Esophagus squamous epithelium (tissue), 5 donors: Measurements from ENCODE around the gene MGMT. TPM values are rescaled to one million over a fixed set of nuclear protein-coding genes. Genes with fewer than 3 reads are reported as not detected.

ENCODE experiments used
- DNase-seq: peaks from one replicate; lab custom pipeline; 2025; lab: John Stamatoyannopoulos, UW
- H3K27ac ChIP-seq, 4 donors: fragments of 200-600 bp; sonication (generic); one replicate each; pipeline ENCODE4 v1.5.1; 2016 to 2019; ENCODE audit warnings: mild to moderate bottlenecking in 1 of 4
- H3K27me3 ChIP-seq, 4 donors: fragments of 200-600 bp; sonication (generic); 1 replicate in 3 of 4; 2 replicates in 1 of 4; pipeline versions ENCODE4 v1.5.1 to v1.6.0; 2017 to 2021; ENCODE audit warnings: antibody characterized with exemption in 1 of 4
- H3K36me3 ChIP-seq, 3 donors: fragments of 200-600 bp; sonication (generic); one replicate each; pipeline ENCODE4 v1.5.1; 2016 to 2019
- H3K4me1 ChIP-seq, 3 donors: fragments of 200-600 bp; sonication (generic); one replicate each; pipeline ENCODE4 v1.5.1; 2017 to 2019
- H3K4me3 ChIP-seq, 4 donors: fragments of 200-600 bp; sonication (generic); 1 replicate in 3 of 4; 2 replicates in 1 of 4; pipeline ENCODE4 v1.5.1; 2016 to 2019; ENCODE audit warnings: mild to moderate bottlenecking in 2 of 4, moderate library complexity in 1 of 4
- H3K9me3 ChIP-seq, 3 donors: fragments of 200-600 bp; sonication (generic); one replicate each; pipeline ENCODE4 v1.5.1; 2016 to 2019
- POLR2A ChIP-seq, 4 donors: fragments of 450-650 bp; IDR thresholded peaks; one replicate each; pipeline ENCODE4 v1.6.1; 2017; ENCODE audit warnings: antibody characterized with exemption in 4 of 4, mild to moderate bottlenecking in 4 of 4, moderate library complexity in 3 of 4
- WGBS, 2 donors: methylation state at CpG; one replicate each; pipeline ENCODE4 v1.1.5; 2018; 5-methylcytosine and 5-hydroxymethylcytosine counted together
- intact Hi-C: fragments of 100-400 bp; cut with DNase I; formaldehyde crosslinking; loops from one replicate; pipeline ENCODE4 v1.15.0; 2022
- total RNA-seq, 4 donors: library from RNA; depleted of rRNA; stranded (reverse); fragments of >200 nt; gene quantifications; one replicate each; pipeline ENCODE4 v1.1.0, GENCODE V29; 2016
- TF ChIP-seq, protein P1 (sequence below), 6 experiments: fragments of 450-650 bp in 4 of 6; fragments of 200-600 bp in 2 of 6; sonication (generic) in 2 of 6; IDR thresholded peaks; one replicate each; pipeline ENCODE4 v1.5.1; 2016 to 2019; ENCODE audit warnings: antibody characterized with exemption in 6 of 6, mild to moderate bottlenecking in 4 of 6, moderate library complexity in 4 of 6
- donor health status: DM: yes; HTN: yes; CAD: no.

The MGMT gene
- total RNA-seq, 4 donors from 2014 or later = 15.6 to 28.8 (median 18.4) TPM

DNA sequence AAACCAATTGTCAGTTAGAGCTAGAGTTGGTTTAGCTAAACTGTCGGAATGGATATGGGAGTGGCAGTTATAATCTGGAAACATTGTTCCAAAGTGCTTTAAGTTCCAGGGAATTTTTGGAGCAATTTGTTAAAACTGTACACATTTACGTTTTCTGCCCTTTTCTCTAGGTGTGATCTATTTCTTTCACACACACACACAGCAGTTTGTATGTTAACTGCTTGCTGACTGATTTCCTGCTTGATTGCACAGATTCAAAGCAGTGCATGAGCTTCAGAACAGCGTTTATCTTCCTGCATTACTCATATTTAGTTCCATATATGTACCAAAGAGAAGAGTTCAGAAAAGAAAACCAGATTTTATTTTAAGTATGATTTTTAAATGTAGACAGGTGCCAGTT is 57.9 kb downstream of the MGMT start:
- no peak for DNase-seq
- H3K9me3 ChIP-seq = no peaks in the 10 kb centered on the region
- H3K4me3 ChIP-seq = no peak overlapping the region
- no peaks in the 10 kb centered on the region for H3K27me3 ChIP-seq
- no peak overlapping the region for H3K27ac ChIP-seq
- intact Hi-C loops = no loop called here
- peaks cover 0 to 15% (median 3%) of the 10 kb centered on the region in 3 donors for H3K4me1 ChIP-seq
- no peaks in the 10 kb centered on the region for H3K36me3 ChIP-seq
- TF ChIP-seq, protein P1, sequence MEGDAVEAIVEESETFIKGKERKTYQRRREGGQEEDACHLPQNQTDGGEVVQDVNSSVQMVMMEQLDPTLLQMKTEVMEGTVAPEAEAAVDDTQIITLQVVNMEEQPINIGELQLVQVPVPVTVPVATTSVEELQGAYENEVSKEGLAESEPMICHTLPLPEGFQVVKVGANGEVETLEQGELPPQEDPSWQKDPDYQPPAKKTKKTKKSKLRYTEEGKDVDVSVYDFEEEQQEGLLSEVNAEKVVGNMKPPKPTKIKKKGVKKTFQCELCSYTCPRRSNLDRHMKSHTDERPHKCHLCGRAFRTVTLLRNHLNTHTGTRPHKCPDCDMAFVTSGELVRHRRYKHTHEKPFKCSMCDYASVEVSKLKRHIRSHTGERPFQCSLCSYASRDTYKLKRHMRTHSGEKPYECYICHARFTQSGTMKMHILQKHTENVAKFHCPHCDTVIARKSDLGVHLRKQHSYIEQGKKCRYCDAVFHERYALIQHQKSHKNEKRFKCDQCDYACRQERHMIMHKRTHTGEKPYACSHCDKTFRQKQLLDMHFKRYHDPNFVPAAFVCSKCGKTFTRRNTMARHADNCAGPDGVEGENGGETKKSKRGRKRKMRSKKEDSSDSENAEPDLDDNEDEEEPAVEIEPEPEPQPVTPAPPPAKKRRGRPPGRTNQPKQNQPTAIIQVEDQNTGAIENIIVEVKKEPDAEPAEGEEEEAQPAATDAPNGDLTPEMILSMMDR (IDR thresholded peaks at IDR 0.05) = no peak
- no peak for TF ChIP-seq POLR2A (IDR thresholded peaks at IDR 0.05)
- 55 to 56% methylated on average over 3 of the region's 3 CpGs for WGBS, 2 donors

DNA sequence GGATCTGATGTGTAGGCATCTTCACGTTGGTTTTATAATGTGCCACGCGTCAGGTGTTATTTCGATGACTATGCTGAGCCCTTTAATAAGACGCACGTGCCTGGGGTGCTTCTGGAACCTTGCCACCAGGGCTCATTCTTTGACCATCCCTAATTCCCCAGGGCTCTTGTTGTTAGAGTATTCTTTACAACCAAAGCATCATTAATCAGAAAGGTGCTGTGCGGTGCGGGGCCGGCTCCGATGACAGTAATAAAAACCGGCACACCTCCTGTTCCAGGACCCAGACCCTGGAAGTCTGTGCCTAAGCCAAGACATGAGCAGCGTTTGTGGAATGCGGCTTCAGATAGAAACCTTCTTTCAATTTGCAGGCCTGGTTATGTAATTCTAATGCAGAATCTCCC is 58.4 kb downstream of the MGMT start:
- no peak for TF ChIP-seq POLR2A (IDR thresholded peaks at IDR 0.05)
- TF ChIP-seq, protein P1 (IDR thresholded peaks at IDR 0.05) = no peak
- Histone ChIP-seq H3K9me3 (no peaks in the 10 kb centered on the region), H3K36me3 (no peaks in the 10 kb centered on the region), H3K4me3 (peak overlapping the region in 1 of 4 donors; percentile 8), H3K27me3 (no peaks in the 10 kb centered on the region), H3K27ac (no peak overlapping the region), H3K4me1 (peaks cover 0 to 15% (median 3%) of the 10 kb centered on the region in 3 donors)
- intact Hi-C loops = no loop called here
- 30 to 40% methylated on average over 9 to 13 of the region's 13 CpGs for WGBS, 2 donors
- DNase-seq = no peak

DNA sequence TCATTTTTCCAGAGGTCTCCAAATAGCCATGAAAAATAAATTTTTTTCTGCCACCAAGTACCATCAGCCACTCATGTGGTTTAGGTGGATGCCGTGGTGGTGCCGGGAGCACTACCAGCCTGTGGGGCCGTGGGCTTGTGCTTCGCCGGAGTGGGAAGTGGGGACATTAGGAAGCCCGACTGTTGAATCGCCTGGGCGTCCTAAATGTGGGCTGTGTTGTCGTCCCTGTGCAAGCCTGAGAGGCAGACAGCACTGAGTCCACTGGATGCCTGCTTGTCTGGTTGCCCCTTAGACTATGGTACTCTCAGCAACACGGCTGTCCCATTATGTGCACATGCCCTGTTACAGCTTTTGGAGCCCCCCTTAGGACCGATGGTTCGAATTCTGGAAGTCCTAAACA is 59.9 kb downstream of the MGMT start:
- peaks cover 0 to 22% (median 4%) of the 10 kb centered on the region in 3 donors for H3K4me1 ChIP-seq
- no peak overlapping the region for H3K4me3 ChIP-seq
- H3K36me3 ChIP-seq = no peaks in the 10 kb centered on the region
- H3K27me3 ChIP-seq = no peaks in the 10 kb centered on the region
- 93 to 96% methylated on average over 7 to 8 of the region's 12 CpGs for WGBS, 2 donors
- no peak for TF ChIP-seq POLR2A (IDR thresholded peaks at IDR 0.05)
- TF ChIP-seq, protein P1 (IDR thresholded peaks at IDR 0.05) = no peak
- intact Hi-C loops = no loop called here
- no peak for DNase-seq
- no peak overlapping the region for H3K27ac ChIP-seq
- no peaks in the 10 kb centered on the region for H3K9me3 ChIP-seq

DNA sequence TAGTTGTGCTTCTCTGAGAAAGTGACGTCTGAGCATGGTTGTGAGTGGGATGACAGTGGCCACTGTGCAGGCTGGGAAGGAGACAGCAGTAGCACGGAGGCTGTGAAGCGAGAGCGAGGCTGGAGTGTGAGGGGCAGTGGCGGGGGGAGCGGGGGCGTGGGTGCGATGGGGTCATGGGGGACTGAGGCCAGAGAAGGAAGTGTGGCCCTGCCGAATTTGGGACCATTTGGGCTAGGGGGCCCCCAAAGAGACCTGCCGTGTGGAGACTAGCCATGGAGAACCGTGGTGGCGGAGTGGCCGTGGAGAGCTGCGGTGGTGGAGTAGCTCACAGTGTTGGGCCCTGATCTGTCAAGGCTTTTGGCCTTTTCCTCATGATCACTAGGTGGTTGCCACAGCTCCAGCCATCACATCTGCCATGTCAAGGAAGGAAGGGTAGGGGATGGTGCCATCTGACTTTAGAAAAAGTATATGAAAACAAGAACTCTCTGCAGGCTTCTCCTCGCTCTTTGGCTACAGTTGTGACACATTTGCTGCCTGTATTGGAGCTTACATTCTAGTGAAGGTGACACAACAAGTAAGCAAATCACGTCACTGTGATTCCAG is 61.4 kb downstream of the MGMT start:
- H3K27ac ChIP-seq = no peak overlapping the region
- DNase-seq = no peak

DNA sequence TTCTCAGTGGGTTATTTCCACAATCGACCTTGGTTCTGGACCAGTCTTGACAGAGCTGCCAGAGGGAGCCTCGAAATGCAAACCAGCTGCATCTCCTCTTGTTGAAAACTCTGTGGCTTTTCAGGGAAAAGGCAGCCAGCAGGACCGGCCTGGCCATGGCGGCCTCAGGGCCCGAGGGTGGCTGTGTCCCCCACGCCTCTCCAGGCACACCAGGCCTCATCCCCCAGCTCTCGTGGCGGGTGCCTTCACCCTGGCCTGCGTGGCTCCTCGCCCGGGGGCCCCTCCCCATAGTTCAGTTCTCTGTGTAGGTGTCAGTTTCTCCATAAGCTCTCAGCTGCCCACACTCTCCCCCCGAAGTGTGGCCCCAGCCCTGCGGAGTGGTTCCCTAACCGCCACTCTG is 63.5 kb downstream of the MGMT start:
- Histone ChIP-seq H3K9me3 (no peaks in the 10 kb centered on the region), H3K4me1 (peaks cover 0 to 21% (median 11%) of the 10 kb centered on the region in 3 donors), H3K36me3 (no peaks in the 10 kb centered on the region), H3K27me3 (no peaks in the 10 kb centered on the region), H3K27ac (no peak overlapping the region), H3K4me3 (no peak overlapping the region)
- no peak for TF ChIP-seq POLR2A (IDR thresholded peaks at IDR 0.05)
- TF ChIP-seq, protein P1 (IDR thresholded peaks at IDR 0.05) = no peak
- WGBS, 2 donors = 81 to 92% methylated on average over 6 to 14 of the region's 14 CpGs
- intact Hi-C loops = no loop called here
- DNase-seq = no peak

More for the DNA sequence above, 61.4 kb downstream of the MGMT start:
- Histone ChIP-seq H3K4me1 (peaks cover 0 to 30% (median 11%) of the 10 kb centered on the region in 3 donors), H3K4me3 (no peak overlapping the region), H3K36me3 (no peaks in the 10 kb centered on the region), H3K27me3 (no peaks in the 10 kb centered on the region), H3K9me3 (no peaks in the 10 kb centered on the region)
- no peak for TF ChIP-seq POLR2A (IDR thresholded peaks at IDR 0.05)
- TF ChIP-seq, protein P1 (IDR thresholded peaks at IDR 0.05) = no peak
- intact Hi-C loops = no loop called here
- 92 to 97% methylated on average over 12 to 14 of the region's 16 CpGs for WGBS, 2 donors
